ENCODE results near the gene MYL6.

- TF ChIP-seq POLR2A (IDR thresholded peaks at IDR 0.05) (no peak), CTCF (IDR thresholded peaks at IDR 0.05 in 8 of 11, conservative IDR thresholded peaks at IDR 0.05 in 3 of 11) (no peak)
Measured at GRCh38 chr12:56120158-56120846, 37.9 kb upstream of the MYL6 start.
